ENCODE measurements around the gene FAM83C. TPM values are rescaled to one million over a fixed set of nuclear protein-coding genes. Genes with fewer than 3 reads are reported as not detected.

FAM83C gene
- polyA plus RNA-seq, 2 of the 4 experiments (the other 2 are of a cell fraction) = not detected

DNA sequence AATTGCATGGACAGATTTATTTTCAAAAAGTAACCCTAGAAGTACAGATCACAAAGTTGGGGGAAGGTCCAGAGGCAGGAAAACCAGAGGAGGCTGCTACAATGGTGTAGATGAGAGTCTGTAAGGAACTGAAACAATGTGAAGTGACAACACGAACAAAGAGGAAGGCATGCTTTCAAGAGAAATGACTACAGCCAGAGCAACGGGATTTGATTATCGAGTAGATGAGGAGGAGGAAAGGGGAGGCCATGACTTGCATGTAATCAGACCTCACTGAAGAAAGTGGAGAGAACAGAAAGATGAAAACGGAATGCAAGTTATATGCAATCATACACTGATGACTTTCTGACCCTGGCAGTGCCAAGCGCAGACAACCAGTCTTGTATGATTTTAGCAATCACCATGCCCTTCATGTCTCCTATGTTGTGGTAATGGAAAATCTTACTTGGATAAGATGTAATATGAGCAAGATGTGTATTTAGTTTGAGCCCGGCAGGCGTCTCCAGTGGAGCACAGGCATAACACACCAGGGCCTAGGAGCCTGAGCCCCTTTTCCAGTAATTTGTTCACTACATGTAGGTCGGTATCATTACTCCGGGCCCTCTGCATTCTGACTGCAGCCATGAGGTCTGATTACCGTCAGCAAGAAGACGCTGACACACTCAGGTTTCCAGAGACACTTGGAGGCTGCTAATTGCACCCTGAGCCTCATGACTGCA is 34.0 kb upstream of the FAM83C start:
- peak overlapping the region; percentile 77 to 82 for H3K27ac ChIP-seq
- FAIRE-seq = no peak
- TF ChIP-seq RCOR1 (IDR thresholded peaks at IDR 0.05; ENCODE audit: low read depth, low read length) (no peak), EP300 (IDR thresholded peaks at IDR 0.05) (no peak), CEBPB (IDR thresholded peaks at IDR 0.05) (no peak), BHLHE40 (IDR thresholded peaks at IDR 0.05; ENCODE audit: low read depth, low read length) (no peak)
- TF ChIP-seq, protein P1, sequence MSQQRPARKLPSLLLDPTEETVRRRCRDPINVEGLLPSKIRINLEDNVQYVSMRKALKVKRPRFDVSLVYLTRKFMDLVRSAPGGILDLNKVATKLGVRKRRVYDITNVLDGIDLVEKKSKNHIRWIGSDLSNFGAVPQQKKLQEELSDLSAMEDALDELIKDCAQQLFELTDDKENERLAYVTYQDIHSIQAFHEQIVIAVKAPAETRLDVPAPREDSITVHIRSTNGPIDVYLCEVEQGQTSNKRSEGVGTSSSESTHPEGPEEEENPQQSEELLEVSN (IDR thresholded peaks at IDR 0.05; ENCODE audit: borderline replicate concordance, low read depth) = no peak
- TF ChIP-seq, protein P2, sequence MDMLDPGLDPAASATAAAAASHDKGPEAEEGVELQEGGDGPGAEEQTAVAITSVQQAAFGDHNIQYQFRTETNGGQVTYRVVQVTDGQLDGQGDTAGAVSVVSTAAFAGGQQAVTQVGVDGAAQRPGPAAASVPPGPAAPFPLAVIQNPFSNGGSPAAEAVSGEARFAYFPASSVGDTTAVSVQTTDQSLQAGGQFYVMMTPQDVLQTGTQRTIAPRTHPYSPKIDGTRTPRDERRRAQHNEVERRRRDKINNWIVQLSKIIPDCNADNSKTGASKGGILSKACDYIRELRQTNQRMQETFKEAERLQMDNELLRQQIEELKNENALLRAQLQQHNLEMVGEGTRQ (IDR thresholded peaks at IDR 0.05) = no peak
- WGBS (ENCODE audit: missing lambda C conversion rate) = 79% methylated on average over 11 of the region's 11 CpGs
- CTCF ChIA-PET = interaction anchor here (6.1 to 10.2 kb wide), 3 partner anchors 18 to 22 kb away, joined by 32 to 157 read pairs (median 144); no protein-coding TSS in a partner anchor
- H3K4me3 ChIP-seq = no peak overlapping the region
- POLR2A ChIA-PET = no interaction called here
- DNase-seq (ENCODE audit: low read depth in 1 of 2, low spot score in 1 of 2) = no peak
- peak overlapping the region; percentile 67 for H3K4me2 ChIP-seq
- H3K9me3 ChIP-seq = no peaks in the 10 kb centered on the region
- peak in 1 of 2 experiments; percentile 12; a peak in 1 of 6 replicates for ATAC-seq
- peaks cover 47% of the 10 kb centered on the region for H3K4me1 ChIP-seq

DNA sequence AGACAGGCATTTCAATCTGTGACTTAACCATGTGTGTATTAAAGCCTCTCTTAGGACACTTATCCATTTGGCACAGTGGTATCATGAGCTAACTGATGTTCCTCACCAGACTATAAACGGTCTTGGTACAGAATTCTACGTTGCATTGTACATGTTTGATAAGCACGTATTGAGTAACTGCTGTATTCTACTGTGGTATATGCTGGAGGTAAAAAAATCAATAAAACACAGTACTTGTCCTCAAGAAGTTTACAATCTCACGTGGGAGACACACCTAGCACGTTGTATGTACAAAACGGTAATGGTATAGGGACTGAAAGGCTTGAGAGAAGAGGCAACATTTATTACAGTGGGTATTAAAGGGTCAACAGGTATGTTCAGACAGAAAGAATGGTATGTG is 33.2 kb upstream of the FAM83C start:
- TF ChIP-seq CHD2 (IDR thresholded peaks at IDR 0.05; ENCODE audit: low read length, partially characterized antibody) = no peak
- no peak for FAIRE-seq

DNA sequence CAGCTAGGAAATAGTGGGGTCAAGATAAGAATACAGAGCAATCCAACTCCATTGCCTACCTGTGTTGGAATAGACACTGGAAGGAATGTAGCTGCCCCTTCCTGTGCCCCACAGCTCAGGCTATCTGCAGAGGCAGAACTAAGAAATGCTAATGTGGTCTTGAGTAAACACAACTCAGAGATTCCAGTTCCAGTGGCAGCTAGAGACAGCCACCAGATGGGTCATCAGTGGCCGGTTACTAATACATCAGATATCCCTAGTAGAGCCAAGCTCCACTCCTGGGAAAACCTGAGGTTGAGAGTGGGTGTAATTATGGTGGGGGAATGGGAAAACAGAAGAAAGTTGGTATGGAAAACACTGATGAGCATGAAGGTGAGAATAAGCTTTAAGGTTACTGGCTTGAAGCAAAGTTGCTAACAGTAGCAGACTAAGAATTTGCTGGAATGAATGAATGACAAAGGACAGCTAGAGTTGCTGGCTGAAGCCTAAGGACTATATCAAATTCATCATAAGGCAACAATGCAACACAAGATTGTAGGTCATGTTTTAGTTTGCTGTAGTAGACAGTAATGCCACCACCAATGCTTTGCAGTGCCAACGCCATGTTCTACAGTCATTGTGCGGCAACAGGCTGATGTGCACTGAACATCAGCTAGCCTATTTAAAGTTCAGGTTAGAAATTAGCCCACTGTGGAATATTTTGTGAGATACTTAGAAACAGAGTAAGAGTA is 28.3 kb upstream of the FAM83C start:
- DNase-seq (ENCODE audit: low read depth in 1 of 2, low spot score in 1 of 2) (peak in 1 of 2 experiments; percentile 55), FAIRE-seq (no peak), ATAC-seq (peak in 1 of 2 experiments; percentile 59; a peak in 3 of 6 replicates)
- no peak overlapping the region for H3K4me3 ChIP-seq
- 67% methylated on average over 3 of the region's 3 CpGs for WGBS (ENCODE audit: missing lambda C conversion rate)
- H3K4me2 ChIP-seq = peak overlapping the region; percentile 54
- H3K9me3 ChIP-seq = no peaks in the 10 kb centered on the region
- TF ChIP-seq RCOR1 (IDR thresholded peaks at IDR 0.05; ENCODE audit: low read depth, low read length) = no peak
- TF ChIP-seq, protein P3, sequence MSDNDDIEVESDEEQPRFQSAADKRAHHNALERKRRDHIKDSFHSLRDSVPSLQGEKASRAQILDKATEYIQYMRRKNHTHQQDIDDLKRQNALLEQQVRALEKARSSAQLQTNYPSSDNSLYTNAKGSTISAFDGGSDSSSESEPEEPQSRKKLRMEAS (IDR thresholded peaks at IDR 0.05) = 0 out of 2 replicates have a peak, but pooled peaks have one; percentile 26
- TF ChIP-seq, protein P4, sequence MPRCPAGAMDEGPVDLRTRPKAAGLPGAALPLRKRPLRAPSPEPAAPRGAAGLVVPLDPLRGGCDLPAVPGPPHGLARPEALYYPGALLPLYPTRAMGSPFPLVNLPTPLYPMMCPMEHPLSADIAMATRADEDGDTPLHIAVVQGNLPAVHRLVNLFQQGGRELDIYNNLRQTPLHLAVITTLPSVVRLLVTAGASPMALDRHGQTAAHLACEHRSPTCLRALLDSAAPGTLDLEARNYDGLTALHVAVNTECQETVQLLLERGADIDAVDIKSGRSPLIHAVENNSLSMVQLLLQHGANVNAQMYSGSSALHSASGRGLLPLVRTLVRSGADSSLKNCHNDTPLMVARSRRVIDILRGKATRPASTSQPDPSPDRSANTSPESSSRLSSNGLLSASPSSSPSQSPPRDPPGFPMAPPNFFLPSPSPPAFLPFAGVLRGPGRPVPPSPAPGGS (IDR thresholded peaks at IDR 0.05) = no peak
- no peak for TF ChIP-seq CHD4 (IDR thresholded peaks at IDR 0.05; ENCODE audit: borderline replicate concordance)
- peaks cover 49% of the 10 kb centered on the region for H3K4me1 ChIP-seq
- ChIA-PET CTCF (interaction anchor here (1.1 to 10.2 kb wide), 4 partner anchors 9 to 119 kb away, joined by 3 to 157 read pairs (median 9); no protein-coding TSS in a partner anchor), POLR2A (interaction anchor here (0.8 to 1.0 kb wide), 2 partner anchors 15 to 36 kb away, joined by 4 to 5 read pairs; partner anchors contain the start of gene EIF6)
- peak overlapping the region; percentile 76 to 89 for H3K27ac ChIP-seq

More for the DNA sequence above, 33.2 kb upstream of the FAM83C start:
- H3K27ac ChIP-seq = peak overlapping the region; percentile 77 to 82; a peak in 5 of 6 replicates
- ATAC-seq (no peak), DNase-seq (ENCODE audit: low read depth in 1 of 2, low spot score in 1 of 2) (no peak)
- ChIA-PET POLR2A (no interaction called here), CTCF (interaction anchor here (0.6 to 10.2 kb wide), 4 partner anchors 18 to 492 kb away, joined by 3 to 157 read pairs (median 18); no protein-coding TSS in a partner anchor)
- no peaks in the 10 kb centered on the region for H3K9me3 ChIP-seq
- WGBS (ENCODE audit: missing lambda C conversion rate) = 72% methylated on average over 6 of the region's 6 CpGs
- H3K4me2 ChIP-seq = peak overlapping the region; percentile 23; the same call in 1 of the 3 replicates
- H3K4me3 ChIP-seq = no peak overlapping the region
- H3K4me1 ChIP-seq = peaks cover 54% of the 10 kb centered on the region

DNA sequence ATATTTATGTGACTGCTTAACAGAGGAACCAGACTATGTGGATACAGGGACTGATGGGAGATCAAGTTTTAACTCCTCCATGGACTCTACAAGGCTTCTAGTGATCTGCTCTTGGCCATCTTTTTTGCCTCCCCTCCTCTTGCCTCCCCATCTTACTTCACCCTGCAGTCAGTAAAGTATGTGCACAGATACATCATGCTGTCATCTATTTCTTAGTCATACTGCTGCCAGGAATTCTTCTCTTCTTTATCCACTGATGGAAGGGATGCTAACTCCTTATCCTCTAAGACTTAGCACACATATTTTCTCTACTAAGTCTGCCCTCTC is 27.6 kb upstream of the FAM83C start:
- ChIA-PET POLR2A (interaction anchor here (1.0 to 1.6 kb wide), 2 partner anchors 14 to 135 kb away, joined by 3 to 4 read pairs; no protein-coding TSS in a partner anchor), CTCF (interaction anchor here (1.1 to 10.2 kb wide), 4 partner anchors 10 to 120 kb away, joined by 6 to 157 read pairs (median 14); no protein-coding TSS in a partner anchor)
- H3K27ac ChIP-seq = peak overlapping the region; percentile 76 to 89
- DNase-seq (ENCODE audit: low read depth in 1 of 2, low spot score in 1 of 2) = peak; percentile 32 to 52
- no peaks in the 10 kb centered on the region for H3K9me3 ChIP-seq
- H3K4me3 ChIP-seq = no peak overlapping the region
- no peak for FAIRE-seq
- H3K4me1 ChIP-seq = peaks cover 53% of the 10 kb centered on the region
- ATAC-seq = peak; percentile 72 to 74
- H3K4me2 ChIP-seq = peak overlapping the region; percentile 54
- TF ChIP-seq RNF2 (IDR thresholded peaks at IDR 0.05; ENCODE audit: borderline replicate concordance, low read depth) = no peak
- no peak for TF ChIP-seq RFX5 (IDR thresholded peaks at IDR 0.05)
- TF ChIP-seq JUN (IDR thresholded peaks at IDR 0.05) = no peak
- no peak for TF ChIP-seq CHD4 (IDR thresholded peaks at IDR 0.05; ENCODE audit: borderline replicate concordance)
- TF ChIP-seq HOXB5 (CRISPR knock-in tag; IDR thresholded peaks at IDR 0.05) = peak; percentile 94; the same call in 1 of the 2 replicates
- TF ChIP-seq, protein P3 (IDR thresholded peaks at IDR 0.05) = peak; percentile 29; the same call in 1 of the 2 replicates

Data from A549 (cell line).